Ishikawa (cell line): Measurements from ENCODE around the gene HS2ST1.

Source experiments
- CEBPB ChIP-seq: IDR thresholded peaks from 2 replicates; pipeline ENCODE4 v1.6.1; 2012
- CREB1 ChIP-seq: IDR thresholded peaks from 2 replicates; pipeline ENCODE4 v1.6.1; 2012; ENCODE audit warnings: low read depth
- EGR1 ChIP-seq: IDR thresholded peaks from 2 replicates; pipeline ENCODE4 v1.6.1; 2012
- EP300 ChIP-seq: IDR thresholded peaks from 2 replicates; pipeline ENCODE4 v1.6.1; 2012; ENCODE audit warnings: borderline replicate concordance
- FOXM1 ChIP-seq: IDR thresholded peaks from 2 replicates; pipeline ENCODE4 v1.6.1; 2012; ENCODE audit warnings: low read depth, borderline replicate concordance
- MAX ChIP-seq: IDR thresholded peaks from 2 replicates; pipeline ENCODE4 v1.6.1; 2012
- NFIC ChIP-seq: IDR thresholded peaks from 2 replicates; pipeline ENCODE4 v1.6.1; 2012
- RAD21 ChIP-seq: IDR thresholded peaks from 2 replicates; pipeline ENCODE4 v1.6.1; 2012; ENCODE audit warnings: low read depth
- REST ChIP-seq: IDR thresholded peaks from 2 replicates; pipeline ENCODE4 v1.6.1; 2012; ENCODE audit warnings: low read depth, mild to moderate bottlenecking
- TAF1 ChIP-seq: IDR thresholded peaks from 2 replicates; pipeline ENCODE4 v1.6.1; 2012; ENCODE audit warnings: low read depth, mild to moderate bottlenecking
- TCF12 ChIP-seq: IDR thresholded peaks from 2 replicates; pipeline ENCODE4 v1.6.1; 2012; ENCODE audit warnings: low read depth
- TEAD4 ChIP-seq: IDR thresholded peaks from 2 replicates; pipeline ENCODE4 v1.6.1; 2012
- USF1 ChIP-seq: IDR thresholded peaks from 2 replicates; pipeline ENCODE4 v1.6.1; 2012
- YY1 ChIP-seq: IDR thresholded peaks from 2 replicates; pipeline ENCODE4 v1.6.1; 2012; ENCODE audit warnings: low read depth
- ZBTB7A ChIP-seq: IDR thresholded peaks from 2 replicates; pipeline ENCODE4 v1.6.1; 2012; ENCODE audit warnings: low read depth

HS2ST1 gene

GRCh38 chr1:86925742-86926141 lies 11.3 kb downstream of the HS2ST1 start:
- TF ChIP-seq USF1 (no peak), RAD21 (no peak), TCF12 (no peak), REST (no peak), YY1 (no peak), TAF1 (no peak), ZBTB7A (no peak), NFIC (no peak), EP300 (no peak), CEBPB (no peak), CREB1 (no peak), TEAD4 (no peak), MAX (no peak), EGR1 (no peak), FOXM1 (no peak)

- TF ChIP-seq ZBTB7A (no peak), YY1 (no peak), EP300 (no peak), TEAD4 (no peak), RAD21 (no peak), USF1 (no peak), TAF1 (no peak)
Observed at GRCh38 chr1:86926883-86927282, 12.4 kb downstream of the HS2ST1 start.

GRCh38 chr1:86928819-86929218 lies 14.4 kb downstream of the HS2ST1 start:
- TF ChIP-seq TEAD4 (no peak), CEBPB (no peak), ZBTB7A (no peak), REST (no peak), TAF1 (no peak), USF1 (no peak), FOXM1 (no peak), TCF12 (no peak), NFIC (no peak), RAD21 (no peak), EP300 (no peak), EGR1 (no peak), CREB1 (no peak)

- no peak for TF ChIP-seq FOXM1
- no peak for TF ChIP-seq MAX
- no peak for TF ChIP-seq EP300
- no peak for TF ChIP-seq TCF12
- TF ChIP-seq YY1 = no peak
- no peak for TF ChIP-seq REST
- no peak for TF ChIP-seq TAF1
- no peak for TF ChIP-seq RAD21
- no peak for TF ChIP-seq CEBPB
- TF ChIP-seq NFIC = no peak
- no peak for TF ChIP-seq USF1
- TF ChIP-seq ZBTB7A = no peak
- TF ChIP-seq EGR1 = no peak
- TF ChIP-seq TEAD4 = no peak
- TF ChIP-seq CREB1 = no peak
Observed at GRCh38 chr1:86933051-86933450, 18.6 kb downstream of the HS2ST1 start.
